Measurements from ENCODE around the gene TMEM183A.

Gene TMEM183A

DNA sequence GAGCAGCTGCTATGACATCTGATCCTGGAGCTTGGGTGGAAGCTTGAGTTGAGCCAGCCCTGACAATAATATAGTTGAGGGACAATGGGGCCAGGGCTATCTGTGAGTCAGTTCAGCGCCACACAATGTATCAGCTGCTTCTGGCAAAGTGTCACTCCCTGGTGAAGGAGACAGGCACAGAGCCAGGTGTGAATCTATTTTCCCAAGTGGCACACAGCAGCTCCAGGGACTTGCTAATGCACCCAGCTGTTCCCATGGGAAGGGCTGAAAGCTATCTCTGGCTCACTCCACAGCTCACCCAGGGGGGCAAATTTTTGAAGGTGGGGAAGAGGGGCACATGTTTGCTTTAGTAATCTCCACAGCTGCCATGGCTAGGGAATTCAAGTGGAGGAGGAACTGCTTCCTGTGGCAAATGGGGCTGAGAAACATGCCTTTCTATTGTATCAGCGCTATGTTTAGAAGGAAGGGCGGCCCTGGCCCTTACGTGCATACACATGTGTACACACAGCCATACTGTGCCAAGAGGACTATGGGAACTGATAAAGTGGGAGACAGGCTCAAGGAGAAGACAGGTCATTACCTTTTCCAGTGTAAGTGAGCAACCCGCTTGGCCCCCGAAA, 42.3 kb upstream of the TMEM183A start:
- TF ChIP-seq, protein P1, sequence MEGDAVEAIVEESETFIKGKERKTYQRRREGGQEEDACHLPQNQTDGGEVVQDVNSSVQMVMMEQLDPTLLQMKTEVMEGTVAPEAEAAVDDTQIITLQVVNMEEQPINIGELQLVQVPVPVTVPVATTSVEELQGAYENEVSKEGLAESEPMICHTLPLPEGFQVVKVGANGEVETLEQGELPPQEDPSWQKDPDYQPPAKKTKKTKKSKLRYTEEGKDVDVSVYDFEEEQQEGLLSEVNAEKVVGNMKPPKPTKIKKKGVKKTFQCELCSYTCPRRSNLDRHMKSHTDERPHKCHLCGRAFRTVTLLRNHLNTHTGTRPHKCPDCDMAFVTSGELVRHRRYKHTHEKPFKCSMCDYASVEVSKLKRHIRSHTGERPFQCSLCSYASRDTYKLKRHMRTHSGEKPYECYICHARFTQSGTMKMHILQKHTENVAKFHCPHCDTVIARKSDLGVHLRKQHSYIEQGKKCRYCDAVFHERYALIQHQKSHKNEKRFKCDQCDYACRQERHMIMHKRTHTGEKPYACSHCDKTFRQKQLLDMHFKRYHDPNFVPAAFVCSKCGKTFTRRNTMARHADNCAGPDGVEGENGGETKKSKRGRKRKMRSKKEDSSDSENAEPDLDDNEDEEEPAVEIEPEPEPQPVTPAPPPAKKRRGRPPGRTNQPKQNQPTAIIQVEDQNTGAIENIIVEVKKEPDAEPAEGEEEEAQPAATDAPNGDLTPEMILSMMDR (IDR thresholded peaks at IDR 0.05; ENCODE audit: low read depth, low read length) = no peak
- Histone ChIP-seq H3K27me3 (no peaks in the 10 kb centered on the region), H3K9me3 (no peaks in the 10 kb centered on the region), H3K4me3 (ENCODE audit: low read depth, low read length) (no peak overlapping the region), H3K36me3 (no peaks in the 10 kb centered on the region; the same call in 1 of the 2 replicates), H3K4me1 (peaks cover 6% of the 10 kb centered on the region; the same call in 1 of the 2 replicates)
- peak; percentile 61 for DNase-seq

DNA sequence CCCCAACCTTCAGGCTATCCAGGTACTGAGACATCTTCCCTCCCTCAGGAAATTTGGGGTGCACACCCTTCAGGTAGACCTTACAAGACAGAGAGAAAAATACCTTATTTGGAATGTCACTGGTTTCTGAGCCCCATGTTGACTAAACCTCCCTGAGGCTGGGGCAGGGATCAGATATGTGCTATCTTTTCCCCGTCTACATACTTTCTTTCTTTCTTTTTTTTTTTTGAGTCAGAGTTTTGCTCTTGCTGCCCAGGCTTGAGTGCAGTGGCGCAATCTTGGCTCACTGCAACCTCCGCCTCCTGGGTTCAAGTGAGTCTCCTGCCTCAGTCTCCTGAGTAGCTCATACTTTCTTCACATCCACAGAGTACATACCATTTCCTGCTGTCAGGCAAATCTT, 41.8 kb upstream of the TMEM183A start:
- Histone ChIP-seq H3K27me3 (no peaks in the 10 kb centered on the region), H3K4me3 (ENCODE audit: low read depth, low read length) (no peak overlapping the region), H3K9me3 (no peaks in the 10 kb centered on the region), H3K4me1 (peaks cover 6% of the 10 kb centered on the region; the same call in 1 of the 2 replicates), H3K36me3 (no peaks in the 10 kb centered on the region; the same call in 1 of the 2 replicates)
- no peak for DNase-seq
- TF ChIP-seq, protein P1 (IDR thresholded peaks at IDR 0.05; ENCODE audit: low read depth, low read length) = no peak

DNA sequence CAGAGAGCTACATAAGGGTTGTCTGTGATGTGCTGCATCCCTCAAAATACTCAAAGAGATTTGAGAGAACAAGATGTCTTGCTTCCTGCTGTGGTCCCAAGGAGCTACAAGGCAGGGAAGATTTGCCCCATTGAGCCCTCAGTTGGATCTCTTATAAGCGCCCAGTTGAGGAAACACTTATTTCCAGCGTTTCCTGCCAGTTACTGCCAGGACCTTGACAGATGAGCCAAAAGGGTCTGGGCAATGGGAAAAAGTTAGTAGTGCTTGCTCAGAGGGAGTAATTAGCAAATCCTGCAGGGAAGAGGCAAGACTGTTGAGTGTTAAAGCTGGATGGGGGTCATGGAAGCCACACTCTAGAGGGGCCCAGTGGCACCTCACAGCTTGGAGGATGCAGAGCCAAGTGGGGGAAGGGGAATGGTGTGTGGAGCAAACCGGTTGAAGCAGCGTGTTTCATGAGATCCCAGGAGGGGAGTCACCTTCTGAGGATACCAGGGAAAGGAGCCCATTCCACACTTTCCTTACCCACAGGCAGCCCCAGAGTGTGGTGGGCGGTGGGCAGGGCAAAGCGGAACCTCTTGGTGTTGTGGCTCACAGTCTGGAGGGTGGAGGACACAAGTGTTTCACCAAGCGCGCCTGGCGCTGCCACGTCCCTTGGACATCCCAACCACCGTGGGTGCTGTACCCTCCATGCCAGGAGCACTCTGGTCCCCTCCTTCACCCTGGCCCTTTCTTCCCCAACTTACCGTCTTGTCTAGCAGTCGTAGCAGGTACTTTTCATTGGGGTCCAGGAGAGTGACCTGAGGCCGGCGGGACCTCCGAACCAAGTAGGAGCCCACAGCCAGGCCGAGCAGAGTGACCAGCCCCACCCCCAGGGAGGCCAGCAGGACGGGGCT, 40.9 kb upstream of the TMEM183A start:
- no peaks in the 10 kb centered on the region; the same call in 1 of the 2 replicates for H3K36me3 ChIP-seq
- DNase-seq = no peak
- no peaks in the 10 kb centered on the region for H3K9me3 ChIP-seq
- no peaks in the 10 kb centered on the region for H3K27me3 ChIP-seq
- H3K4me1 ChIP-seq = peaks cover 6% of the 10 kb centered on the region; the same call in 1 of the 2 replicates
- TF ChIP-seq, protein P1 (IDR thresholded peaks at IDR 0.05; ENCODE audit: low read depth, low read length) = no peak
- H3K4me3 ChIP-seq (ENCODE audit: low read depth, low read length) = peak overlapping the region; percentile 93

DNA sequence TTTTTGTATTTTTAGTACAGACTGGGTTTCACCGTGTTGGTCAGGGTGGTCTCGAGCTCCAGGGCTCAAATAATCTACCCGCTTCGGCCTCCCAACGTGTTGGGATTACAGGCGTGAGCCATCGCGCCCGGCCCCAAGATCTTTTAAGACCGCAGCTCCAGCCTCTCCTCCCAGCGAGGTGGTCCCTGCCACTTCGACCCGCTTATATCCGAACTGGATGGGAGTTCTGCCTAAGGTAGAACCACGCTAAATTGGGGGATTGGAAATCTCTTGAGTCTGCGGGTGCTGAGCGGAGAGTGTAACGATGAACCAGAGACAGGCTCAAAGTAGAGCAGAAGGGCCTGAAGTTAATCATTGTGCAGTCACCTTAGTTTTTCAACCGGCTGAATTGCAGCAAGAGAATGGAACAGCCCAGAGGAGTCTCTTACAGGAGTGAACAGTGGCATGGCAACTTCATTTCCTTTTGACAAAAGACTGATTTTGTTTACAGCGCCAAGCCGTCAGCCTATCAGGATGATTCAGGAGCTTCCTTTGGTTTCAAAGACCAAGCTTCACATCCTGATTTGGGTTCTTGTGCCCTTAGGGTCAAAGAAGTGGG, 39.4 kb upstream of the TMEM183A start:
- Histone ChIP-seq H3K9me3 (no peaks in the 10 kb centered on the region), H3K36me3 (no peaks in the 10 kb centered on the region; the same call in 1 of the 2 replicates), H3K4me3 (ENCODE audit: low read depth, low read length) (peak overlapping the region; percentile 71), H3K4me1 (peaks cover 6% of the 10 kb centered on the region; the same call in 1 of the 2 replicates), H3K27me3 (peaks cover 13% of the 10 kb centered on the region)
- TF ChIP-seq, protein P1 (IDR thresholded peaks at IDR 0.05; ENCODE audit: low read depth, low read length) = no peak
- DNase-seq = no peak

DNA sequence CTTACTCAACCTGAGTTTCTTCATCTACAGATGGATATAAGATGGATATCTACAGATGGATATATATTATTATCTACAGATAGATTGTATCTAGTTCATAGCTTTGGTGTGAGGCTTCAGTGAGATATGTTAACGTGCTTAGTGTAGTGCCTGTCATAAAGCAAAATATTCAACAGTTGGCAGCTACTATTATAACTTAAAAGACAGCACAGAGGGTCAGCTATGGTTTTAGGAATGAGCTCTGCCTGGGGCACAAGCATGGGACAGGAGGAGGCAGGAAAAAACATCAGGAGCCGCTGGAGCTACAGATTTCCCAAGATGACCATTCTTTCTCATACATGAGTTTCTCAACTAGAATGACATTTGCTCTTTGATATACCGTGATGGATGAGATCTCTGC, 38.8 kb upstream of the TMEM183A start:
- TF ChIP-seq, protein P1 (IDR thresholded peaks at IDR 0.05; ENCODE audit: low read depth, low read length) = no peak
- no peak for DNase-seq
- Histone ChIP-seq H3K4me1 (peaks cover 6% of the 10 kb centered on the region; the same call in 1 of the 2 replicates), H3K27me3 (peaks cover 19% of the 10 kb centered on the region), H3K9me3 (no peaks in the 10 kb centered on the region), H3K4me3 (ENCODE audit: low read depth, low read length) (no peak overlapping the region; the same call in 1 of the 2 replicates), H3K36me3 (no peaks in the 10 kb centered on the region; the same call in 1 of the 2 replicates)
